GM18499 (cell line): Measurements from ENCODE around the gene IQSEC1.
A peak's percentile ranks its signal among the peaks of the same experiment; 100 is the strongest.

Experiments used
- ATAC-seq: cut with Tn5 transposase; IDR thresholded peaks from one replicate; pipeline ENCODE4 v1.9.1; 2021; ENCODE audit warnings: moderate number of reproducible peaks; ENCODE audit not compliant: insufficient read depth, unreplicated experiment

Gene IQSEC1

GRCh38 chr3:13087320-13087990 is 14.2 kb upstream of the IQSEC1 start:
- ATAC-seq: no peak

- ATAC-seq: no peak
These were observed 13.3 kb upstream of the IQSEC1 start for GRCh38 chr3:13086531-13086981.

GRCh38 chr3:13085846-13086179 is 12.6 kb upstream of the IQSEC1 start:
- no peak for ATAC-seq

GRCh38 chr3:13085081-13085845 is 12.0 kb upstream of the IQSEC1 start:
- no peak for ATAC-seq

- ATAC-seq: no peak
These were observed 10.7 kb upstream of the IQSEC1 start for GRCh38 chr3:13083898-13084297.

GRCh38 chr3:13083254-13083653 is 10.0 kb upstream of the IQSEC1 start:
- no peak for ATAC-seq

- ATAC-seq: no peak
These were observed 9.4 kb upstream of the IQSEC1 start for GRCh38 chr3:13082677-13083076.

- ATAC-seq: no peak
These were observed 8.6 kb upstream of the IQSEC1 start for GRCh38 chr3:13081603-13082360.

GRCh38 chr3:13080591-13080990 is 7.4 kb upstream of the IQSEC1 start:
- ATAC-seq: no peak

GRCh38 chr3:13080026-13080425 is 6.8 kb upstream of the IQSEC1 start:
- ATAC-seq: no peak

- no peak for ATAC-seq
These were observed 6.3 kb upstream of the IQSEC1 start for GRCh38 chr3:13079510-13079909.

- no peak for ATAC-seq
These were observed 5.8 kb upstream of the IQSEC1 start for GRCh38 chr3:13079051-13079450.

GRCh38 chr3:13078163-13078905 is 5.1 kb upstream of the IQSEC1 start:
- ATAC-seq: no peak

- ATAC-seq: no peak
These were observed 4.4 kb upstream of the IQSEC1 start for GRCh38 chr3:13077431-13078162.

GRCh38 chr3:13075986-13076654 is 2.9 kb upstream of the IQSEC1 start:
- ATAC-seq: no peak

- ATAC-seq: no peak
These were observed 2.1 kb upstream of the IQSEC1 start for GRCh38 chr3:13075318-13075717.

- ATAC-seq: no peak
These were observed 762 bp upstream of the IQSEC1 start for GRCh38 chr3:13074006-13074375.

GRCh38 chr3:13072600-13073325 is 466 bp downstream of the IQSEC1 start:
- ATAC-seq: peak; percentile 14

GRCh38 chr3:13072239-13072599 is 1.0 kb downstream of the IQSEC1 start:
- ATAC-seq: no peak
